NCI-H146 (cell line): Measurements from ENCODE around the gene KCNK18.

Experiments
- DNase-seq: peaks from one replicate; lab custom pipeline; 2025; lab: John Stamatoyannopoulos, UW

The KCNK18 gene

DNA sequence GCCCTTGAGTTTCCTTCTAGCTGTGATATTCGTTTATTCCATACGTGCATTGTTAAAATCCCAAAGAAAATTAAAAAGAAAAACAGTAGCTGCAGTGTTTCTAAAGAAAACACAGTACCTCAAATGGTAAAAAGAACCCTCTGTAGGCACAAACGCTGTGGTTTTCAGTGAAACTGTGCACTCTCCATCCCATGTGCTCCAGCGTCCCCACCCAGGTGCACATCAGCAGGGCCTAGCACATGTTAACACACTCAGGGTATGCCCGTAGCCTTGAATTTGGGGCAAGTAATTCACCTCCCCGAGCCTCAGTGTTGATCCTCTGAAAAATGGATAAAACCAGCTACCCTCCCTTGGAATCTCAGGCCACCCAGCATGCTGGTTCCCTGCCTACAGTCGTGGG, 53.1 kb downstream of the KCNK18 start:
- no peak for DNase-seq

DNA sequence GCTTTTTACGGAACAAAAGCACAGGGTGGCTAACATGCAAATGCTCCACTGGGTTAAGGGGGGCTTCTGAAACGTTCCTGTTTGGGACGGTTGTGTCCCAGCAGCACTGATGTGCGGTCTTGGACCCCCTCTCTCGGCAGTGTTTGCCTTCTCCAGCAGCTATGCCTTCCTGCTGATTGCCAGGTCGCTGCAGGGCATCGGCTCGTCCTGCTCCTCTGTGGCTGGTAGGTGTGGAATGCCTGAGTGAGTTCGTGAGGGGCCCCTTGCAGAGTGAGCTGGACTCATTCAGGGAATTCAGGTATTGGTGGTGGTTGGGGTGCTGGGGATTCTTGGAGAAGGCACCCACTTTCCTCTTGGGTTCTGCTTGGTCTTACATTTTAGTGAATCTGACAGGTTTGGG, 56.6 kb downstream of the KCNK18 start:
- no peak for DNase-seq

- DNase-seq, result no peak
Observed at GRCh38 chr10:117254338-117254737, 57.0 kb downstream of the KCNK18 start.

- no peak for DNase-seq
Observed at GRCh38 chr10:117254774-117255735, 57.8 kb downstream of the KCNK18 start.

DNA sequence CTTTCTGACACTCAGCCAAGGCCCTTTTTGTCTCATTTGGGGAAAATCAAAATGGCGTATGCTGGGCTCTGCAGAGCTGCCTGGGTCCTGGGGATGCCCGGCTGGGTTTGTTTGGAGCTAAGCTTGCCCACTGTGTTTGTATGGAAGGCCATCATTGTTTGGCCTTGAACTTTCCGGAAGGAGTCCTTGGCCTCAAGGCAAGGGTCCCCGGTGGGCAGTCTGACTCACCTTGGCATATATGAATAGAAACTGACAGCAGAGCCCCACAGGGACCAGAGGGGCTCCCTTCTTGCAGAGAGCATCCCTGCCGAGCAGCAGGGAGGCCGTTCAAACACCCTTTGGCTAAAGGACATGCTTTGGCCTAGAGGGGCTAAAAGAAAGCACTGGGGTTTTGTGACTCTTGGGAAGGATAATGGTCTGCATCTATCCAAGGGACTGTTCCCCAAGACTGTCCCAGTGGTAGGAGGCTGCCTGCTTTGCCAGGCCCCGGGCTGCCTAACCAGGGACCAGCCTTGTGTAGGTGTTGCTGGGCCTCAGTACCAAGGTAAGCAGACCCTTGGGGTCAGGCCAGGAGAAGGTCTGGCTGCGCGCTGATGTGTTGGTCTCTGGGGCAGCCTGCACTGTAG, 58.7 kb downstream of the KCNK18 start:
- DNase-seq, result no peak

DNA sequence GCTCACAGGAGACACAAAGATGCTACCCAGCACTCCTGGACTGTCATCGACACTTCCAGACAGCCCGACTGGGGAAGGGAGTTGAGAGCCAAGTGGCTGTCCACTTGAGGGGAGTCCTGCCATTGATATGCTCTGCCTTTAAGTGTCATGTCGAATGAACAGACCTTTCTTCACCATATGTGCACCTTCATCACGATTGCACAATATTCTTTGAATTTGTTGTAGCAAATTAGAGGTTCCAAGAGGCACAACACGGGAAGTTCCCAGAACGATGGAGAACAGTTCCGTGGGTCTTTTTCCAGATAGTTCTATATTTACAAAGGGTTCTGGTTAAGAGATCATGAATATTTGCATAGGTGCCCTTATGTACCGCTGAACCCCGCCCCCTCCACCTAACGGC, 59.6 kb downstream of the KCNK18 start:
- no peak for DNase-seq

DNA sequence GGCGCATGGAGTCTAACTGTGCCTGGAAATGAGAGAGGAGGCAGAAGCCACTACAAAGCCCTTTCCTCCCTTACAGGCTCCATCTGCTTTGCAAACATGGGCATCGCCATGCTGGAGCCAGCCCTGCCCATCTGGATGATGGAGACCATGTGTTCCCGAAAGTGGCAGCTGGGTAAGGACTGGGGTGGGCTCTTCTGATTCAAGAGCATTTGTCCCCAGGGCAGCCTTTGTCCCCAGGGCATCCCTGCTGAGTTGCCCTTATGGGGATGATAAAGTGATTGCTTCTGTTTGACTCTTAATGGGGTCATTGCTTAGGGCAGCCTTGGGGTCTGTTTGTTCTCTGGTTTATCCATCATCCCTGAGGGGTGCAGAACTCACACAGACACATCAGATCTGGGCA, 60.4 kb downstream of the KCNK18 start:
- DNase-seq, result peak; percentile 75

DNA sequence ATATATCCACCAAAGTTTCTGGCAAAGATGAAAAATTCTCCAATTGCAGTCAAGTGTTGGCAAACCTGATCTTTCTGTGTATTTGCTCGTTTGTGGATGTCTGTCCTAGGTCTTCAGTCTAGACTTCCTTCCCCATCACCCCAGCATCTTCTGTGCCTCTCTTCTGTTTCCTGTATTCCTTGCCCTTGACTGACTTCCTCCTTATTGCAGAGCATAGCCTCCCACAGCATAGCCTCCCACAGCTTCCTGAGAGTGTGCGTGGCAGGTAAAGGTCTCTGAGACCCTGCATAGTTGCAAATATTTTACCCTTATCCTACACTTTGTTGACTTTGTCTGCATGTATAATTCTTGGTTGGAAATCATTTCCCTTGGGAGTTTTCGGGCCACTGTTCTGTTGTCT, 62.0 kb downstream of the KCNK18 start:
- no peak for DNase-seq
